HG02610 (cell line): ENCODE data around the gene SCN1A.

ENCODE experiments used
- ATAC-seq: cut with Tn5 transposase; IDR thresholded peaks from one replicate; pipeline ENCODE4 v1.9.1; 2021; ENCODE audit warnings: mild to moderate bottlenecking, moderate library complexity; ENCODE audit not compliant: unreplicated experiment

Gene SCN1A

DNA sequence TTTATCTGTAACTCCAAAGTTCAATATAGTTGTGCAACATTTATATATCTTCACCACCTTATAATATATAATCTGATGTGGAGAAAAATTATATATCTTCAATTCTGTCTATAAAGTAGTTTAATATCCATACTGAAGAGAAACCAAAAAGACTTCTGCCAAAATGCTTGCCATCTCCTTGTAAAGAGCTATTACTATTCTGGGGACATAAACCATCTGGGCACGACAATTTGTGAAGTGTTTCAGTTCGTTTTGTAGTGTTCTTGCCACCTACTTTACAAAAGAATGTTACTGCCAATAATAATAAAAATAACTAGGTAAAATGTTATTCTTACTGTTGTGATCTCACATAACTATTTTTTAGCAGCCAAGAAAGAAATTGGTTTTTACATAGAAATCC lies 45.1 kb downstream of the SCN1A start:
- ATAC-seq = no peak

DNA sequence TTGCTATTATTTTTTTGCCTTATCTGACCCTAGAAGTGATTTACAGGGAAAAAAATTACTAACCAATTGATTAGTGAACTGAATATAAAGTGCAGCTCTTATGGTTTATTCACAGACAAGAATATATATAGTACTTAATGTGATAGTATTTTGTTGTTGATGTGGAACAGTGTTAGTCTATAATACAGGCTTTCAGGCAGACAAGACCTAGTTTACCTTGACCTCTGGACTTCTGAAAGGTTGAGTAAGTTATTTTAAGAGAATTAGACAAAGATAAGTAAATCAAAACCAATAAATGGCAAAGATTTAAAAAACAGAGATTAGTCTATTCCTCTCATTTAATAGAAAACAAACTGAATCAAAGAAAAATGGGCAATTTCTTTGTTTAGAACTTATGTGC lies 46.0 kb downstream of the SCN1A start:
- no peak for ATAC-seq

DNA sequence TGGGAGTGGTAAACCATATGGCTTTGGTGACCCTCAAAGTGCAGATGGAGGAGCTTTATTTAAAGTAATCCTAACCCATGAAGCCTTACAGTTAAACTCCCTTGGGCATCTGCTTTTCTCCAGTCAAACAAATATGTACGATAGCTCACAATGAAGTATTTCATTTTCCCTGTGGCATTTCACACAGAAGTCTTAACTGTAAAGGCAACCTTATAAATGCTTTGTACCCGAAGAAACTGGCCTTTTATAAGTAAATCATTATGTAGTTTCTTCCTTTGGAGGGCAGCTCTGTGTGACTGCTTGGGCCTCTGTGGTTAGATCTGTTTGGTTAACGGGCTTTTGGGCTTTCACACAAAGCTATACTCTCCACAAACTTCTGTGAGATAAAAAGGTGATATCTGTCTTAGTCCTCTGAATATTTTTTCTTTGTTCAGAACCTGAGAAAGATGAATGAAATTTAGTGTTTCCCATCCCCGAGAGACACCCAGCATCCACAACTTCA lies 46.6 kb downstream of the SCN1A start:
- no peak for ATAC-seq

DNA sequence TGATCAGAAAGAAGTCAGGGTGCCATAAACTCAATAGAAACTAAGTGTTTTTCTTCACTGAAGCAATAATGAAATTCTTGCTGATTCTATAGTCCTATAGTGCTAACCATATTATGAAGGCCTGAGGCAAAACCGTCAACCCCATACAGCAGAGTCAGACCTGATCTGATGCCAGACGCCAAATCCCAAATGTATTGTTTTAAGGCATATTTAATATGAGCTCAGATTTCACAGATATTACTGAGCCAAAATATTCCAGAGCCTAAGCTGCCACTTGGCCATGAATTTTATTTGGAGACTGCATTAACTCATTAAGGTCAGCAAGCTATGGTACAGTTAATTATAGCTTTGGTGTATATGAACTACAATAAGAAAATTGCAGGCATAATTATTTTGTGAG lies 53.4 kb downstream of the SCN1A start:
- no peak for ATAC-seq

DNA sequence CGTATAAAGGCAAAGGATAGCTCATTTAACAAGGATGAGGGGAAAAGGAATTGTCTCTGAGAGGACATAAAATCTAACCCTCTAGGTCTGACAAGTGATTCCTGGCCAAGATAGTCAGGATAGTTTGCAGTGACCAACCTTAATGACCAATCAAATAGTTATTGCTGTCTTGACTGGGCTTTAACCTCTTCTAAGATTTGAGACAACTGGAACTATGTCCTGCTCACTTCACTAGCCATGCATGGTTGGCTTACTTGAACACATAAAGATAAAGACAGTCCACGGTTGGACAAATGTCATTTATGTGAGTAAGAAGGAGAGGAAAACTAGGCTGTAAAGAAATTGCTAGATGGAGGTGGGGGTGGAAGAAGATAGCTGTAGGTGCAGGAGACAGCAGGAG lies 53.8 kb downstream of the SCN1A start:
- no peak for ATAC-seq

DNA sequence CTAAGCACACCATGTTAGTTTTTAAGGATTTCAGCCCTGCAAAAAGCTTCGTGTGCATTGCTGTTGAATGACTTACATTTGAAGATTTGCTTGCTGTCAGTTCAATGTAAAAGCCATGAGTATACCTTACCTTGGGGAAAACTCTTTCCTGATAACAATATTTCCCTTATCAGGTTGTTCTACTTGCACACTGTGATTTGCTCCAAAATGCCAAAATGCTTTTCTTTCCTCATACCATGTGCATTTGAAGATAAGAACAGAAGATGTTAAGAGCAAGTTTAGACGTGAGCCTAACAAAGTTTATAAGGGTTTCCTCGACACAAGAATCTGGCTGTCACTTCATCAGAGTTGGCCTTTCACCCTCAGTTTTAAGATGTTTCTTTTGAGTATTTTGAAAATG lies 57.6 kb downstream of the SCN1A start:
- ATAC-seq = no peak

DNA sequence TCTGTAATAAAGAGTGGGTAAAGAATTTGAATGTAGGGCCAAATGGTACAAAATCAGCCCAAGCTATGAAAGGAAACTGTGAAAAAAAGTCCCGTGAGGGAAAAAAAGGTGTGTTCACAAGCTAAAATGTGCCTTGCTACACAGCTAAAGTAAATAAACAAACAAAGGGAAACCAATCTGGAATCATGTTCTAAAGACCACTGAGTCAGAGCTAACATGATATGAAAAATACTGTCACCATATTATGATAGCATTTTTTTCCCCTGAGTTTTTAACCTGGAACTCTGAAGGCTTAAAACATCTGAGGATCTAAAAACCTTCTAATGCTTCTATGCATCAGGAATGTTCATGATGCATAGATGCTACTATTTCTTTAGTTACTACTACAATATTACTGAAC lies 58.8 kb downstream of the SCN1A start:
- ATAC-seq = no peak

DNA sequence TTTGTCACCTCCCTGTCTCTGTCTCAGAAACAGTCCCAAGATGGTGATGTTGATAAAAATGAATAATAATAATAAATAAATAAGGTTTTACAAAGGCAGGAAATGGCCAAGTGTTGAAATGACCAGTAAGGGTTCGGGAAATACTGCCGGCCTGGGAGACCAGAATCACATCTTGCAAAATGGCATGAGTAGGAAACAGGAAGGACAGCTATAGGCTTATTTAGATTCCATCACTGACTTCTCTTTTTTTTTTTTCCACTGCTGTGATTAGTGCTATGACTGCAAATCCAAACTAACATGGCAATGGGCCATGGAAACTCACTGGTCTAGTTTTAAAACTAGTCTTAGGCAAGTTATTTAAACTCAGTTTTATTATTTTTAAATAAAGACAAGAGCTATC lies 60.6 kb downstream of the SCN1A start:
- no peak for ATAC-seq

DNA sequence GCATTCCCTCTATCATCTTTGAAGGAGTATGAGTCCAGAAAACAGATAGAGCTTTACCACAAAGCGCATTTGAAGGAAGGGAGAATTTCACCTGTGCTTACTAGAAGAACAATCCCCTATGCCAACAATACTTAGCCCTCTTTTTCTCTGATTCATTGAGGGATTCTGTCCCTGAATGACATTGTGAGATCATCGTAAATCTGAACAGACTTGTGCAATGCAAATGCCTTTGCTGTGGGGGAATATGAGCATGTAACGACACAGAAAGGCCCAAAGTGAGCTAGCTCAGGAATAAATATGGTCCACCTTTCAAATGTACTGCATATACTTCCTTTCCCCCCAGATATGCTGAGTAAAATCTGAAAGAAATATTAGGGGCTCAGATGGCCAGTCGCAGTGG lies 67.6 kb downstream of the SCN1A start:
- no peak for ATAC-seq

DNA sequence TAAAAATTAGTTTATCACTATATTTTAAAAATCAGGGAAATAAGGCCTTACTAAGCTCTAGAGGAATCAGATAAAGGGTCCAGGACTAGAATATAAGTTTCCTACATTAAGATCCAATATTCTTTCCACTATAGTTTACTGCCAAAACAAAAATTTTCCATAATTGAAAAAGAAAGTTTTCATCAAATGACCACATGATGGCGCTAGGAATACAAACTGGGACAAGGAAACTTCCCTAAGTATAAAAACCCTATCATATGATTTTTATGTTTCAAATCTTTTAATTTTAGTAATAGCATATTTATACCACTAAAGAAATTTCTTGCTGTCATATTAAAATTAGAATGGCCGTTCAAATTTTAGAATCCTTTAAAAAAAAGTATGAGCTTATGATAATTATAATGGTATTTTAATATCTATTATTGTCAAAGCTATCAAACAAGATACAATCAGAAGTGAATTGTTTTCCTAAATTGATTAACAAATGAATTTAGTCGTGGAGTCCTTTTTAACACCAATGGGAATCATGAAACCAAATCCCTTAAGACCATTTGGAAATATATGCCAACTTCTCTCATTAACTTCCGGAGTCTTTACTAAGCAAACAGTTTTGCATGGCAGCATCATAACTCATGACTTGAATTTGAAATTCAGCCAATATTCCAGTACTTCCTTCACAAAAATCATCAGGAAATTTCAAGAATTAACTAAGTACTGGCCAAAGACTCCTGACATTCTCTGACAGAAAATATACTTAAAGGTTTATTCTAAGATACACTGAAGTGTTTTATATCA lies 70.3 kb downstream of the SCN1A start:
- ATAC-seq = no peak

DNA sequence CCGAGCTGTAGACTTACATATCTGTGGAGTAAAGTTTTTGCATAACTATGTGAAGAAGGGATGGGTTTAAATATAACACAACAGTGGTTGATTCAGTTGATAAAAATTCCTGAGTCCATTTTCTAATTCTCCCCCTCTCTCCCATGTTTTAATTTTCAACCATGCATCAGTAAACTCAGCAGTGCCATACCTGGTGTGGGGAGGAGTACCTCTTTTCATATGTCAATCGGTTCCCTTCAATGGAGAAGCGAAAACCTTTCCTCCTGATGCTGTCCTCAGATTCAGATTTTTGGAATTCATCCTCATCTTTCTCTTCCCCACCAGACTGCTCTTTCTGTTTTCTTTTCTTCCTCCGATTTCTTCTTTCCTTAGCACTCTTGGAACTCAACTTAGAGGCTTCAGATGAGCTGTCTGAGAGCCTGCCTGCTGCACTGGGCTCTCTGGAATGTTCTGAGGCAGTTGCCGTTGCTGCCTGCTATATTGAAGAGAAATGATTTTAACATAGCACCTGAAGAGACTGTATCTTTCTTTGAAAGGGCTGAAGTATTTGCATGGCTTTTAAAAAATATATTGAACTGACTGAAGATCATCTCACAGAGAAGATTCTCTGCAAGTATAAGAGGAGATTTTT lies 82.9 kb downstream of the SCN1A start:
- no peak for ATAC-seq

DNA sequence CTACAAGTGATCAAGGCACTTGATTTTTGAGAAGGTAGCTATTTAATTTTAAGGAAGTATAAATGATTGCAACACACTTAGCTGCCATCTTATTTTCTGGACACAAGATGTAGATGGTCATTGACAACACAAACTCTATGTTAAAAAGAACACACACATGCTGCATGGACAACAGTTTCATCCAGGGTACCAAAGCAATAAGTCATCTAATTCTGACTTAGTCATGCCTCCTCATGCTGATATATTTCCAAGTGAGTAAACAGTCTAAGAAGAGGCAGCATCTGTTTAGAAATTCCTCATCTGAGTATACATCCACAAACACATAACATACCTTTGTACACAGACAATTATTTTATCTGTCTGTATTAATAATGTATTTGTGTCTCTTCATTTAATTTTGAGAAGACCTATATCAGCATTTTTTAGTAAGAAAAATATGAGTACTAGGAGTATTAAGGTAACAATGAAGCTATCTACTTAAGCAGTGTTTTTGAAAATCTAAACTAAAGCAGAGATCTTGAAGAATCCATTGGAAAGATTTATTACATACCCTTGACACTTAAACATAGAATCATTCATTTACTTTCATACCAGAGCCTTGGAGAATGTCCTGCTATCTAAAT lies 84.9 kb downstream of the SCN1A start:
- no peak for ATAC-seq

DNA sequence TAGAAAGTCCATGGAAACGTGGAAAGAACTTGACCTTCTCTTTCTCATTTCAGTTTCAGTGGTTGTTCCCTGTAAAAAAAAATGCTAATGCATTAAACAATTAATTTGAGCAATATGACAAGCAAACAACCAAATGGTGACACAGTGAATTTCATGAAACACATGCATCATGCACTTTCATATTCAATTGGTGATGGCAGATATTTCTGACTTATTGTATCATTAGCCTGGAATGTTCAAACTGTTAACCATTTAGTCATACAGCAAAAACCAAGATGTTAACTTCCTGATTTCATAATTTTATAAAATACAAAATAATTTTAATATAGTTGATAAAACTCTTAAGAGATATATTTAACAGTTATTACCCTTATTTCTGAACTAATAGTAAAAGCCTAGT lies 85.5 kb downstream of the SCN1A start:
- ATAC-seq = no peak

DNA sequence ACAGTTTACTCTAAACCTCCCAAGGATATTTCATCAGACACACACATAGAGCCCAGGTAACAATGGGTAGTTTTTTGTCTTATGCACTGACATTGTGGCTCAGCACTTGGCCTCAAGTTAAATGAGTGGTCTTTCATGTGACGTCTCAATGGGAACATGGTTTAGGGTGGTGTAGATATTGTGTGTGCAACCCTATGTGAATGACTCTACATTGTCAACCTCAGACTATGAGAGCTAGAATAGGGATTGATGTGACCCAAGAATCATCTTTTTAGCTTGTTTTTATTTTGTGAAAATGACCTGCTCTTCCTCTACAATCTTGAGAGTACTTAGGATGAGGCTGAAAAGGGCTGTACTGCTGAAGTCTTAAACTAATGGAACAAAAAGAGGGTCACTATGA lies 86.2 kb downstream of the SCN1A start:
- no peak for ATAC-seq

DNA sequence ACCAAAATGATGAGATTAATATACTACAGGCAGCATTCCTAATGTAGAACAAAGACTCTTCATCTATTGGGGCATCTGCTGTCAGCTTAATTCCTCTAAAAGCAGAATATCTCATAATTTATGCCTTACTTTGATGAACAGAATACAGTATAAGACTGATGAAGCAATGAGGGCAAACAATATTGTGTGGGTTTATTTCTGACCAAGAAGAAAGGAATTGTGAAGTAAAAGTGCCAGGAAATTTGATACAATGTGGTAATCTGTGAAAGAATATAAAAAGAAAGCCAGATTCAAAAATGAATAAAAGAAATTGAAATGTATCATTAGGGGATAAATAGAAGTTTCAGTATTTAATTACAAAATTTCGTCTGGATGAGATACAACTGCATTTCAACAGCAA lies 95.5 kb downstream of the SCN1A start:
- ATAC-seq = no peak

DNA sequence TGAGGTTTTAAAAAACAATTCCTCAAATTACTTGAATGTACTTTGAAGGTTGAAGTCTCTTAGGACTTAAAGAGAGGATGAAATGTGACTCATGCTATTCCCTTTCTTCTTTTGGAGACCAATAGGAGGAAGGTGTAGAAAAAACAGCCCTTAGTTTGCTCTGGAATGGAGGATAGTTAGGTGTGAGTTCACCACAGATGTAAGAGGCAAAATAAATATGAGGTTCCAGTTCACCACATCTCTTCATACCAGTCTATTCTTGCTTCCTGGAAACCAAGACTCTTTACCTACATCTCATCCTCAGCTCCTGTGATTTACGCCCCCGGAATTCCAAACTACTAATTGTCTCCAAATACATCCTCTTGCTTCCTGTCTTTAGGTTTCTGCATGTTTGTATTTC lies 96.8 kb downstream of the SCN1A start:
- no peak for ATAC-seq

DNA sequence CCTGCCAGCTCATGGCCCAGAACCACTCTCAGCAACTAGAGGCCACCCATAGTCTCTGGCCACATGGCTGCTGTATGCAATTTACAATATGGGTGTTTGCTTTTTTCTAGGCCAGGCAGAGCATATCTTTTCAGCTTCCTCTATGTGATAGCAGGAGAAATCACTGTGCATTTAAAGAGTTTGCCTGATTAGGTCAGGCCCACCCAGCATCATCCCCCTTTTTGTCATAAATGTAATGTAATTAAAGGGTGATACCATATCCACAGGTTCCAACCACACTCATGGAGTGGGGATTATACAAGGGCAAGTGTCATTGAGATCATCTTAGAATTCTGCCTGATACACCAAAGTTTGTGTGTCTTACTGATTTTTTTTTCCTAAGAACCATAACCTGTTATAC lies 102.5 kb downstream of the SCN1A start:
- no peak for ATAC-seq

DNA sequence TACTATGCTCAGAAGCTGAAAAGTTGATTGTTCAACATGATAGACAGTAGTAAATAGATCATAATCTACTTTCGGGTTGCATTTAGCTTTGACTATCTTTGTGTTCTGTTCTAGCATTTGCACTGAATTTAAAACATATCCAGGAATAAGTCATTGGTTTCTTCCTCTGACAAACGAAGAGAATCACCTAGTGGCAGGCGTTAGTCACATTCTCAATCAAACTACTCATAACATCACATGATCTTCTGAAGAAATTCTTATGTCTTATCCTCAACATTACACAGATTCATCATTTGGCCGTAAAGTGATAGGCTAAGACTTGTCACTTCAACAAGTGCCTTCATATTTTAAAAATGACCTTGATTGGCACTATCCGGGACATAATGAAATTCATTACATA lies 110.6 kb downstream of the SCN1A start:
- no peak for ATAC-seq

DNA sequence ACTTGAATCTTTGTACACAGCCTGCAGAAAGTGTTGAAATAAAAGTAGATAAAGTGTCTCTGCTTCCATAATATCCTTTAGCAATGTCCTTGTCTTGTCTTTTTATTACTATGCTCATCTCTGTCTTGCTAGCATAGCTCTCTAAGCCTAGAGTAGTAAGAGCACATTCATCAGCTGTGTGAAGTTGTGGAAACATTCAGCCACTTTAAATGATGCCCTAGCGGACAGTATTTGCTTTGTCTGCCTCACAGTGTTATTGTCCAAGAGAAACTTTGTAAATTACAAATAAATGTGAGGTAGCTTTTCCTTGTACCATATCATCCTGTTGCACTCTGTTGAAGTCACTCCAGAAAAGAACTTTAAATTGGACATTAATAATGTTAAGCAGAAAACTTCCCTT lies 113.9 kb downstream of the SCN1A start:
- no peak for ATAC-seq

DNA sequence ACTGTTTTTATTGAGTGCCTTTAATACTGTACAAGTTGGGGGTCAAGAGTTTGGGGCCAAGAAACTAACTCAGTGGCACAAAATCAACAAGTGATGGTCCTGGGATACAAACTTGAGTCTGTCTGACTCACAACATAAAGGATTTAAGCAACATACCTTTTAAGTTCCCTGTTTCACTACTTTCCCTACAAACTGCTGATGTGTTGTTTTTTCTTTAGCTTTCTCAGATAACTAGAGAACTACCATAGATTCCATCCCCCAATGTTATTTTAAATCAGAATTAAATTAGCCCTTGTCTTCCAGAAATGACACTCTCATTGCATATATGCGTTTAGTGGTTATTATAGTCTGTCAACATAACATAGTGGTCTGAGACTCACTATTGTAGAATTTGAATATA lies 116.2 kb downstream of the SCN1A start:
- ATAC-seq = no peak

DNA sequence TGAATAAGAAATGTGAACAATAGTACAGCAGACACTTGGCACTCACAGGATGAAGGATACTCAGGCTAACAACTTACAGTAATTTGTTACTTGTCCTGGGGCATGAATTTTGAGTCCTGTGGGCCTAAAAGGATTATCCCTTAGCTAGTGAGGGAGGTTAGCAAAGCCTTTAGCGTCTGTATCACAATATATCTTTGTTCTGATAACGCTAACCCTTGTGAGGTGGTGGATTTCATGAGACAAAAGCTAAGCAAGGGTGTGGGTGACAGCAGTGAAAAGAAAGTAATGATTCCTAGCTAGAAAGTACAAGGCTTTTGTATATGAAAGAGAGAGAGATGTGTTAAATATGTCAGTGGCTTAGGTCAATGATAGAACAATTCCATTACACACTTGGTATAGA lies 127.4 kb downstream of the SCN1A start:
- ATAC-seq = no peak

DNA sequence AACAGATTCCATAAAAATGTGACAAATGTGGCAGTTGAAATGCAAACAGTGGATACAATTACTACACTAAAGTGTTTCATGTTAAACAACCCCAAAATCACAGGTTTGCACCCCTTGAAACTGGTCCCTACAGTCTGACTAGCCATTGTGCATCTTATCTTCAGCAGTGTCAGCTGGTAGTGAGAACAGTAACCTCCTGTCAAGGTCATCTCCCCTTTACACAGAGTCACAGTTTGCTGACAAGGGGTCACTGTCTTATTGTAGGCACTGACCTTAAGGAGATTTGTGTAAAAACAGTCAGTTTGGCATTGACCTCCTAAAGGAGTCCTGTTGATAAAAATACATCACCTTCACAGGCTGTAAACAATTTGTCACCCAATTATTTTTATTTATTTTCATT lies 137.0 kb downstream of the SCN1A start:
- ATAC-seq = no peak
